Astrocyte of the spinal cord (primary cell): Measurements from ENCODE around the gene HRH3.

Experiments used
- DNase-seq: peaks from one replicate; pipeline ENCODE4 v3.0.0; 2011; ENCODE audit warnings: low read depth, low spot score
- H3K4me3 ChIP-seq: 2 replicates; pipeline ENCODE4 v1.5.1; 2011; ENCODE audit warnings: low read depth, mild to moderate bottlenecking, low read length, moderate library complexity
- in situ Hi-C: cut with HindIII; loops from 2 replicates; pipeline ENCODE4 v1.10.0; 2017; ENCODE audit warnings: low sequenced_read_pairs
- TF ChIP-seq, protein P1 (sequence below): IDR thresholded peaks from 2 replicates; pipeline ENCODE4 v1.5.1; 2012; ENCODE audit warnings: low read depth, mild to moderate bottlenecking, low read length, inconsistent platforms

The HRH3 gene

GRCh38 chr20:62219992-62220665 lies at the start of gene HRH3:
Gene HRH3 (minus strand): TSS chr20:62220278. CDS start chr20:62219970, 308 bp downstream.
- no peak for DNase-seq
- in situ Hi-C loops: no loop called here
- H3K4me3 ChIP-seq: no peak within 1 kb of the TSS
- TF ChIP-seq, protein P1, sequence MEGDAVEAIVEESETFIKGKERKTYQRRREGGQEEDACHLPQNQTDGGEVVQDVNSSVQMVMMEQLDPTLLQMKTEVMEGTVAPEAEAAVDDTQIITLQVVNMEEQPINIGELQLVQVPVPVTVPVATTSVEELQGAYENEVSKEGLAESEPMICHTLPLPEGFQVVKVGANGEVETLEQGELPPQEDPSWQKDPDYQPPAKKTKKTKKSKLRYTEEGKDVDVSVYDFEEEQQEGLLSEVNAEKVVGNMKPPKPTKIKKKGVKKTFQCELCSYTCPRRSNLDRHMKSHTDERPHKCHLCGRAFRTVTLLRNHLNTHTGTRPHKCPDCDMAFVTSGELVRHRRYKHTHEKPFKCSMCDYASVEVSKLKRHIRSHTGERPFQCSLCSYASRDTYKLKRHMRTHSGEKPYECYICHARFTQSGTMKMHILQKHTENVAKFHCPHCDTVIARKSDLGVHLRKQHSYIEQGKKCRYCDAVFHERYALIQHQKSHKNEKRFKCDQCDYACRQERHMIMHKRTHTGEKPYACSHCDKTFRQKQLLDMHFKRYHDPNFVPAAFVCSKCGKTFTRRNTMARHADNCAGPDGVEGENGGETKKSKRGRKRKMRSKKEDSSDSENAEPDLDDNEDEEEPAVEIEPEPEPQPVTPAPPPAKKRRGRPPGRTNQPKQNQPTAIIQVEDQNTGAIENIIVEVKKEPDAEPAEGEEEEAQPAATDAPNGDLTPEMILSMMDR: no peak

DNA sequence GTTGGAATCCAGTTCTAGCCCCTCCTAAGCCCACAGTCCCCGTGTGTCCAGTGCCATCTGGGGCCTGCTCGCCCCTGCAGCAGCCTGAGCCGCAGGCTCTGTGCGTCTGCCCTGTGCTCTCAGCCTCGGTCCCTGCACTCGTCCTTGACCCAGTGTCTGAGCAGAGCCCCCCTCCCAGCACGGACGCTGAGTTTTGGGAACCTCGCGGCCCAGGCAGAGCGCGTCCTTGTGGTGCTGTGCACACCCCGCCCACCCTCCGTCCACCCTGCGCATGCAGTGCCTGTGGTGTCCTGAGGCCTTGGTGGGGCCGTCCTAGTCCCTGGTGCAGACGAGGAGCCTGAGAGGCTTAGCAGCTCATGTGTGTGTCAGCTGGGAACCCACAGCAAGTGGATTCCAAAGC lies 49.8 kb upstream of the HRH3 start:
- in situ Hi-C loops: no loop called here
- no peak for DNase-seq
- TF ChIP-seq, protein P1: no peak
- H3K4me3 ChIP-seq: no peak overlapping the region

GRCh38 chr20:62269378-62269777 lies 49.3 kb upstream of the HRH3 start:
- DNase-seq: no peak
- TF ChIP-seq, protein P1: no peak
- H3K4me3 ChIP-seq: no peak overlapping the region
- in situ Hi-C loops: no loop called here

GRCh38 chr20:62268228-62268900 lies 48.3 kb upstream of the HRH3 start:
- in situ Hi-C loops: no loop called here
- no peak overlapping the region for H3K4me3 ChIP-seq
- no peak for DNase-seq
- TF ChIP-seq, protein P1: no peak

DNA sequence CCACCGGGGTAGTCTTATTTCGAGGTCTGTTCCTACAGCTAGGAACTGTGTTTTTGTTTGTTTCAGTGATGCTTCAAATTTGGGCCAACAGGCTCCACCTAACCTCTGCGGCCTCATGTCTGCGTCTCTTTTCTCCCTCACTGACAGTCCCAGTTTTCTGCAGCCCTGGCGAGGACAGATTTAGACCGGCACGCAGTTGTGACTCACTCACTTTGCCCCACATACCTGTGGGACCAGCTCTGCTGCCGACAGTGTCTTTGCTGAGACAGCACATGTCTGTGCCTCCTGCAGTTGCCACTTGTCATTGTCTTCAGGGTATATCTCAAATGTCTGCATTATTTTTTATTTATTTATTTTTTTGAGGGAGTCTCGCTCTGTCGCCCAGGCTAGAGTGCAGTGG lies 47.5 kb upstream of the HRH3 start:
- in situ Hi-C loops: no loop called here
- no peak for DNase-seq
- TF ChIP-seq, protein P1: no peak
- no peak overlapping the region for H3K4me3 ChIP-seq

DNA sequence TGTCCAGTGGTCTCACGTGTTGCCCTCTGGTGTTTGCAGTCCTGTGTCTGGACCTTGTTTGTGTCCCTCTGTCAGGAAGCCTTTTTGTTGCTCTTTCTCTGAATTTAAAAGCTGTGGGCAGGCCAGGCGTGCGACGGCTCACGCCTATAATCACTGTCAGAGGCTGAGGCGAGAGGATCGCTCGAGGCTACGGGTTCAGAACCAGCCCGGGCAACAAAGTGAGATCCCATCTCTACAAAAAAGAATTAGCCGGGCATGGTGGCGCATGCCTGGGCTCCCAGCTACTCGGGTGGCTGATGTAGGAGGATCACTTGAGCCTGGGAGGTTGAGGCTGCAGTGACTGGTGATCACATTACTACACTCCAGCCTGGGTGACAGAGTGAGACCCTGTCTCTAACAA lies 46.8 kb upstream of the HRH3 start:
- no peak overlapping the region for H3K4me3 ChIP-seq
- TF ChIP-seq, protein P1: no peak
- in situ Hi-C loops: no loop called here
- no peak for DNase-seq
